Stimulated activated CD4-positive, alpha-beta T cell treated with anti-CD3 and anti-CD28 coated beads, TNF-alpha, amount 100 ng/mL, for 24 hours (primary cell): ENCODE results near the gene MKNK2.
"Not testable (repeated sequence)": the region's sequence is repeated elsewhere in the genome, so short reads cannot be mapped to it uniquely, and the experiment has no call there.

ENCODE experiments used
- DNase-seq, 3 experiments: peaks; one replicate each; pipeline ENCODE4 v3.0.0-alpha.2; 2020; ENCODE audit warnings: low read depth in 3 of 3

MKNK2 gene

GRCh38 chr19:1992759-1993260 is 58.2 kb downstream of the MKNK2 start:
- DNase-seq, result peak in 2 of 3 experiments; percentile 15 to 37

GRCh38 chr19:1991018-1991913 is 59.8 kb downstream of the MKNK2 start:
- no peak for DNase-seq

- no peak for DNase-seq
Observed at GRCh38 chr19:1990230-1991017, 60.6 kb downstream of the MKNK2 start.

- no peak for DNase-seq
Observed at GRCh38 chr19:1989513-1990229, 61.4 kb downstream of the MKNK2 start.

DNA sequence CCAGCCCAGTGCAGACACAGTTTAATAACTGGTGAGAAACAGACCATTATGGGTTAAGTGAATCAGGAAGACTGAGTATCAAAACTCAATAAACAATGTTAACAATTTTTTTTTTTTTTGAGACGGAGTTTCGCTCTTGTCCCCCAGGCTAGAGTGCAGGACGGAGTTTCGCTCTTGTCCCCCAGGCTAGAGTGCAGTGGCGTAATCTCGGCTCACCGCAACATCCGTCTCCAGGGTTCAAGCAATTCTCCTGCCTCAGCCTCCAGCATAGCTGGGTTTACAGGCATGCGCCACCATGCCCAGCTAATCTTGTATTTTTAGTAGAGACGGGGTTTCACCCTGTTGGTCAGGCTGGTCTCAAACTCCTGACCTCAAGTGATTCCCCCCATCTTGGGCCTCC is 62.6 kb downstream of the MKNK2 start:
- not testable (repeated sequence) for DNase-seq
